A172 (cell line): ENCODE data around the gene PLG. TPM values are rescaled to one million over a fixed set of nuclear protein-coding genes. Genes with fewer than 3 reads are reported as not detected.
A peak's percentile ranks its signal among the peaks of the same experiment; 100 is the strongest.
"Not testable (repeated sequence)": the region's sequence is repeated elsewhere in the genome, so short reads cannot be mapped to it uniquely, and the experiment has no call there.

Experiments used
- DNase-seq: peaks from one replicate; pipeline ENCODE4 v3.0.0-alpha.2; 2015; ENCODE audit warnings: low spot score
- total RNA-seq: library from RNA; depleted of rRNA; stranded (reverse); fragments of >200 nt; shearing (Covaris generic); gene quantifications from 2 replicates; pipeline ENCODE4 v1.2.3, GENCODE V29; 2014

PLG gene
- total RNA-seq, 1 experiment from 2014 or later = not detected

DNA sequence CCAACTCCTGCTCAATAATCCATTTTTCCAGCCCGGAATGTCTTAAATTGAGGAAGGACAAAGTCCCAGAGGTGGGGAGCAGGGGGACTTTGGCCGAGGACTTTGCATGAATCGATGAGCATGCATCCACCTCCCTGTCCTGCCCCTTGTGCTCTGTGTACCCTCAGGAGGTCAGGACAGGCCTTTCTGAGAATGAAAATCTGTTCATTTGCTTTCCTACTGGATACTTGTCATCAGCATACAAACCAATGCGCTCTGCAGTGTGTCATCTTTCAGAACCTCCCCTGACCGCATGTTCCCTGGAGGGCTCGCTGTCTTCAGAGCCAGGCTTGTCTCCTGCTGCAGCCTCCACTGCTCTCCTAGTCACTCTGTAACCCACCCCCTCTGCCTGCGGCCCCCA, 2.6 kb downstream of the PLG start:
- DNase-seq = not testable (repeated sequence)

DNA sequence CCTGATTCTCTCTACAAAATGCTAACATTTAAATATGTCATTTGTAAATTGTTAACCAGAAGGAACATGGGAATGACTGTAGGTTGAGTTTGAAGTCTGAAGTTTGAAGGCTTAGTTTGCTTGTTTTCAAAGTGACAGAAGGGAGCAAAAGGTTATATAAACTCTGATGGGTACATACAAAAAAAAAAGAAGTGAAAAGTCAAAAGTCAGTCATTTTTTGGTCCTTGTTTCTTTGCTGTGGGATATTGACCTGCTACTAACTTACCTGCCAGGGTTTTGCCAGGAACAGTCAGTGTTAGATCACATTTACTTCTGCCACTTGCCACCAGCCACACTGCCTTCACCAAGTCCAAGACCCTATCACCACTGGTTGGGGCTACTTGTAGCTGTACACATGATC, 6.9 kb downstream of the PLG start:
- DNase-seq = not testable (repeated sequence)

DNA sequence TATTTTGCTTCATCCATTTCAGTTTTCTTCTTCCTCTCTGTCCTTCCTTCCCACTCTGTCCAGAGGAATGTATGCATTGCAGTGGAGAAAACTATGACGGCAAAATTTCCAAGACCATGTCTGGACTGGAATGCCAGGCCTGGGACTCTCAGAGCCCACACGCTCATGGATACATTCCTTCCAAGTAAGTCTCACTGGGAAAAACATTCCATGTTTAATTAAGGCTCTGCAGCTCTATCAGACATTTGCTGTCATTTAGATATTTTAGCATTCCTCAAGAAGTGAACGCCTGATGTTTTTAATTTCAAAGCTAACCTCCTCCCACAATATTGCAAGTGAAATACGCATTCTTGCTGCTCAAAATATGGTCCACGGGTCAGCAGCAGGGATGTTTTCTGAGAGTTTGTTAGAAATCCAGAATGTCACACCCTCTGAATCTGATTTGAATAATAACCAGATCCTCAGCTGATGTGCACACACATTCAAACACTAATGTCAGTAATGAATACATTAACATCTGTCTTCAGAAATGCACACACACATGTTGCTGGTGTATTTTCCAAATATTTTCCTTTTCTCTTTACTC, 12.8 kb downstream of the PLG start:
- DNase-seq = no peak

DNA sequence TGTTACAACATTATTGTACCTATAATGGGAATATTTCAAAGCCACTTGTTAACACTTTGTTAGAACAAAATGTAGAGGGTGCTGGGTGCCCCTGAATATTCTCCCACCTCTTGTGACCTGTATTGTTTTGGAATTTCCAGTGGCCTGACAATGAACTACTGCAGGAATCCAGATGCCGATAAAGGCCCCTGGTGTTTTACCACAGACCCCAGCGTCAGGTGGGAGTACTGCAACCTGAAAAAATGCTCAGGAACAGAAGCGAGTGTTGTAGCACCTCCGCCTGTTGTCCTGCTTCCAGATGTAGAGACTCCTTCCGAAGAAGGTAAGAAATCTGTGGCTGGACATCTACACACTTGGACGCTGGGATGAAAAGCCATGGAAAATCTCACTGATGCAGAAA, 28.9 kb downstream of the PLG start:
- no peak for DNase-seq

DNA sequence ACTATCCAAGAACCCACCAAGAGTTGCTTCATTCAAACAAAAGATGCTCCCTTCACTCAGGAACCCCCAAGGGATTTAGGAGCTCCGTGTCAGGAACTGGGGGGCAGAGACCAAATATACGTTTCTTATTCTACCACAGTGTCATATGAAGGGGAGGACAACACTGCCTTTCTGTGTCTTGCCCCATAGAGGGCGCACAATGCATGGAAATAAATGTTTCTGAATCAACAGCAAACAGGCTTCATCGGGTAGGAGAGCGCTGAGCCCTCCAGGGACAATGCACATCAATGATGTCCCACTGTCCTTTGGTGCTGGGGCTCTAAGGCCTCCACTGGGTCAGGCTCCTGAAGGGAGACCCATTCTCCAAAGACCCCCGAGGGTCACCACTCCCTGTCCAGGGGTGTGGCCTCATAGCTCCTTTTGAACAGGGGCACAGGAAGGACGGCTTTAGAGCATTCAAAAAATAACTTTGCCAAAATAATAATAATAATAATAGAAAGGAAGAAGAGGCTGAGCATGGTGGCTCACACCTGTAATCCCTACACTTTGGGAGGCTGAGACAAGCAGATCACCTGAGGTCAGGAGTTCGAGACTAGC, 31.1 kb downstream of the PLG start:
- DNase-seq = peak; percentile 40

DNA sequence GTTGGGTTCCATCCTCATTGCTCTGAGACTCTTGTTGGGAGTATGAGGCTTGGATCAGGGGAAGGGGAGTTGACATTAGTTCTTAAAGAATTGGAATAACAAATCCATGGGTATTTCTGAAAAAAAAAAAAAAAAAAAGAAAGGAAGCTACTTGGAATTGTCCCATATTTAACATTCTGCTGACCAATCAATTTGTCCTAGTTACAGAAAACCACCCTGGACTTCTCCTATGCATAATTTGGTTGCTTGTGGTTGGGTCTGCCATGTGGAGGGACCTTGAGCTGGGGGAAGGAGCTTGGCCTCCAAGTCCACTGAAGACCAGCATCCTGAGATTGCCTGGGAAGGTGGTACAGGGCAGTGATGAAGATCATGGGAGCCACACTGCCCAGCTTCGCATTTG, 32.6 kb downstream of the PLG start:
- no peak for DNase-seq

DNA sequence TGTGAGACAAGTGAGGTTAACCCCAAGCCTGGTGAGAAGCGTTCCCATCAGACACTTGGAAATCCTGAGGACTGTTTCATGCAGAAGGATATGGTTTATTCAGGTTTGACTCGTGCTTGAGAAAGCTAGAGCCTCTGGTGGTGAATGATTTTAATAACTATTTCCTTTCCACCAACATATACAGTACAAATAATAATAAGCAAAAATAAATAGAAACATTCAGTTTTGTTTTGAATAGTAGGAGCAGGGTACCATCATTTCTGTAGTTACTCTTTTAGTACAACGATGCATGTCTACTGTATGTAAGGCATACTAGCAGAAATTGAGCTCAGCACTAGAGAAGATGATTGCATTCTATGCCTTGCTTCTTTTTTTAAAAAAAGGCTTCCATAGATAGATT, 33.5 kb downstream of the PLG start:
- no peak for DNase-seq

DNA sequence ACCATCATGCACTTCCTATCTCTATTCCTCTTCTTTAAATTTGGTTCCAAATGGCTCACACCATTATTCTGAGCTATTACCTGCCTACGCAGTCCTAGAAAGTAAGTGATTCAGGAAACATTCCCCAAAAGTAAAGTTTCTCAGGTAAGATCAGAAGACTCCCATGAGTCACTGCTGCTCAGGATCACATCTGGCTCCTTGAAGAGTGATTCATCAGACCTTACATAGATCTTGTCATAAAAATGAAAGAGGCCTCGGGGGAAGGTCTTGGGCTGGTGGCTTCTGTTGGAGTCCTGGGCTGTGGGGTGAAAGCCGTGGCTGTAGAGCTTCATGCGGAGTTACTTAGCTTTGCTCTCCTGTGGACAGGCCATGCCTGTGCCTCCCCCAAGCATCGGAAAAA, 35.9 kb downstream of the PLG start:
- no peak for DNase-seq

DNA sequence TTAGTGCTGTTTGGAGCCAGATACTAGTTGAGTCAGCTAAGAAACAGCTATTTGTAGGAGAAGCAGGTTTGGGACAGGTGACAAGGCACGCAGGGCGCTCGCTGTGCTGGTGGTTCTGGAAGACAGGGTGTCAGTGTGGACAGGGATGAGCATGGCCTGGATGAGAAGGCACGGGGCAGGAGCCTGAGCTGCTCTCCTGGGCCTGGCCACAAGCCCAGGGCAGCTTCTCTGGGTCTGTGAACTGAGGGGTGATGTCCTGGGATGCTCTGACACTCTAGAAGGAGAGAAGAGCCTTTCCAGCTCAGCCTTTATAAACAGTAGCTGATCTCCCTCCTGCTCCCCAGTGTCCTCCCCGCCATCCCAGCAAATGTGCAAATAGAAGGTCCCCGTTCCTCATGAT, 37.9 kb downstream of the PLG start:
- no peak for DNase-seq

DNA sequence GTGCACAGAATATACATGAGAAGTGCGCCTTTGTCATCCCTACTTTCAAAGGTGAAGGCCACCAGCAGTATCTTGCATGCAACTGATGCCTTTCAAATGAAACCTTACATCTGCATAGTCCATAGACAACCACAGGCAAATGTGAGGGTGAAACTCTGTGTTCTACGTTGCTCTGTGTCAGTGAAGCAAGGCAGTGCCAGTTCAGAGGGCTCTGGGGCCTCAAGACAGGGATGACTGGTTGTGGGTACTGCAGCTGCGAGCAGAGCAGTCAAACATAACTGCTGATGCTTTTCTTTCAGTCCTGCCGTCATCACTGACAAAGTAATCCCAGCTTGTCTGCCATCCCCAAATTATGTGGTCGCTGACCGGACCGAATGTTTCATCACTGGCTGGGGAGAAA, 39.0 kb downstream of the PLG start:
- not testable (repeated sequence) for DNase-seq

DNA sequence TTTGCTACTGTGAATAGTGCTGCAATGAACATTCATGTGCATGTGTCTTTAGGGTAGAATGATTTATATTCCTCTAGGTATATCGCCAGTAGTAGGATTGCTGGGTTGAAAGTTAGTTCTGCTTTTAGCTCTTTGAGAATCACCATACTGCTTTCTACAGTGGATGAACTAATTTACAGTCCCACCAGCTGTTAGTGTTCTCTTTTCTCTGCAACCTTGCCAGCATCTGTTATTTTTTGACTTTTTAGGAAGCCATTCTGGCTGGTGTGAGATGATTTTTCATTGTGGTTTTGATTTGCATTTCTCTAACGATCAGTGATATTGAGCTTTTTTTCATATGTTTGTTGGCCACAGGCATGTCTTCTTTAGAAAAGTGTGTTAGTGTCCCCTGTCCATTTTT, 40.0 kb downstream of the PLG start:
- no peak for DNase-seq

DNA sequence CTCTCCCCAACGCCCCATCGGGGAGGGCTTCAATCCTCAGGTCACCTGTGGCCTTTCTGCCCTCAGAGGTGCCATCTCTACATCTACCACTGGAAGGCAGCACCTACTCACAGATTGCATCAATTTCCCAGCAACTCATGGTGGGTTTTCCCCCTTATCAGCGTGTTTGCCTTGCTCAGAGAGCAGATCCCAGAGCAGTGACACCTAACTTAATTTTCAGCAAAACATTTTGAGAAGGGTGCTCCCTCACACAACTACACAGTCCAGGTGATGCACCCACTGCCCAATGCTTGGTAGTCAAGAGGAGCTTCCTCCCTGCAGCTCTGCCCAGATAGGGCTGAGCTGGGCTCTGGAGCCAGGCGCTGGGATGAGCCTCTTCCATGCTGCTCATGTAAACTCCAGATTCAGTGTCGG, 48.2 kb downstream of the PLG start:
- DNase-seq = peak; percentile 18

DNA sequence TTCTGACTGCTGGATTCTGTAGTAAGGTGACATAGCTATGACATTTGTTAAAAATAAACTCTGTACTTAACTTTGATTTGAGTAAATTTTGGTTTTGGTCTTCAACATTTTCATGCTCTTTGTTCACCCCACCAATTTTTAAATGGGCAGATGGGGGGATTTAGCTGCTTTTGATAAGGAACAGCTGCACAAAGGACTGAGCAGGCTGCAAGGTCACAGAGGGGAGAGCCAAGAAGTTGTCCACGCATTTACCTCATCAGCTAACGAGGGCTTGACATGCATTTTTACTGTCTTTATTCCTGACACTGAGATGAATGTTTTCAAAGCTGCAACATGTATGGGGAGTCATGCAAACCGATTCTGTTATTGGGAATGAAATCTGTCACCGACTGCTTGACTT, 51.2 kb downstream of the PLG start:
- not testable (repeated sequence) for DNase-seq

DNA sequence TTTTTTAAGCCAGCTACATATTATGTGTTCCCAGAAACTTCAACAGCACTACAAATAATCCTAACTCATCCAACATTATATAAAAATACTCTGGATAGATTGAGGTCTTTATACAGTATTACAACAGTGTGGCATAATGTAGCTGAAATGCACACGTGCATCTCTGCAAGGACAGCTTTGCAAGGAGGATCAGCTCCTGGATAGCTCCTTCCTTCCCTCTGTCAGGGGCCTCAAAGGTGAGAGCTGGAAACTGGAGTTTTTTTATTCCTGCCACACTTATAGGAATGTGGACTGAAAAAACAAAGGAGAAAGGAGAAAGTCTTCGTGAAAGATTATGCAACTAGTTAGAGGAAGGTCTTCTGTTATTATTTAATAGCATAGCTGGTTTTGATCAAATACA, 53.1 kb downstream of the PLG start:
- no peak for DNase-seq

DNA sequence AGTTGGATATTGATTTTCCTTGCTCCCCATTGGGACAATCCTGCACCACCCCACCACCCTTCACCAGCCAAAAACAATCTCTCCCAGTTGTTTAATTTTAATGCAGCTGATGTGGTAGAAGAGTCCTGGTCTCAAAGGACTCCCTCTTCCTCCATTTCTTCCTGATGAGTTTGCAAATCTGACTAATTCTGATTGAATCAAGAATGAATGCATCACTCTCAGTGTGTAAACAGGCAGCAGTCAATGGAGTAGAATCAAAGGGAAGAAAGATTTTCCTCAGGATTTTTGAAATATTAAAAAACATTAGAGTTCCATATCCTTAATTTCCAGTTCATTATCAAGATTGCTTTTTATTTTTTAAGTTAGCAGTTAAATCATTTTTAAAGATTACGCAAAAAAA, 54.0 kb downstream of the PLG start:
- DNase-seq = no peak

DNA sequence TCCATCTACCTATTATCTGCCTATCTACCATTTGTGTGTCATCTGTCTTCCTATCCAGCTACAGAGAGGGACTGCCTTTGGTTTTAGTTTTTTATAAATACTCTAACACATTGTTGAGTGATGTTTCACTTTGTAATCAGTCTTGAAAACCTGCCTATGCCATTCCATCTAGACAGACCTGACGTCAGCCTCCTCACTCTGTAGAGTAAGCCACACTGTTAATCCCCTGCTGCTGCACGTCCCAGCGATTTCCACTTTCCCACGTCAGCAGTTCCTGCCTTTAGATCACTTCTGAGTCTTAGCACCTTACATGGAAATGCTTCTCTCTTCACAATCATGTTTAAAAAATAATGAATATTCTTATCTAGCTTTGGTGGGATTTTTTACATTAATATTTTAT, 54.8 kb downstream of the PLG start:
- peak; percentile 4 for DNase-seq

DNA sequence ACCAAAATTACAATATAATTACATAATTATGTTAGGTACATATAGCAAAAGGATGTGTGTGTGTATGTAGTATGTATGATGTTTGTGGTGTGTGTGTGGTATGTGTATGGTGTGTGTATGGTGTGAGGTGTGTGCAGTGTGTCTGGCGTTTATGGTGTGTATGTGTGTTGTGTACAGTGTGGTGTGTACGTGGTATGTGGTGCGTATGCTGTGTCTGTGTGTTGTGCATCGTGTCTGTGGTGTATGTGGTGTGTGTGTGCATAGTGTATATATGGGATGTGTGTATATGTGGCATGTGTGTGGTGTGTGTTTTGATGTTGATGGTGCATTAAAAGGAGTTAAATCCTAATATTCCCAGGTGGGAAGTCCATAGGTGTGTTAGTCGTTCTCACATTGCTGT, 62.8 kb downstream of the PLG start:
- no peak for DNase-seq

DNA sequence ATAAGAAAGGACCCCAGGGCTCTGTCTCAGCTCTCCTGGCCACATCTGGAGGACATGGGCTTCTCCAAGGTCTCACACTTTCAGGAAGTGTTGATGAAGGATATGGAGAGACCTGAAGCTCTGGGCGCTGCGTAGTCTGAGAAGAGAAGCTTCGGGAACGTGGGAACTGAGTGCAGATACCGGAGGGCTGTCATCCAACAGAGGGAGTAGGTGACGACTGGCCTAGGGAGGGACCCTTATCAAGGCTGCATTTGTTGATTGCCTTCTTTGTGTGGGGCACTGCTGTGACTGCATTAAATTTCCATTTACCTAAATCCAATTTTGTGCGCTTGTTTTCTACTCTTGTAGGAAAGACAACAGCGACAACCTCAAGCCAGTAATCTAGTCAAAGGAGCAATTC, 63.4 kb downstream of the PLG start:
- DNase-seq = no peak

DNA sequence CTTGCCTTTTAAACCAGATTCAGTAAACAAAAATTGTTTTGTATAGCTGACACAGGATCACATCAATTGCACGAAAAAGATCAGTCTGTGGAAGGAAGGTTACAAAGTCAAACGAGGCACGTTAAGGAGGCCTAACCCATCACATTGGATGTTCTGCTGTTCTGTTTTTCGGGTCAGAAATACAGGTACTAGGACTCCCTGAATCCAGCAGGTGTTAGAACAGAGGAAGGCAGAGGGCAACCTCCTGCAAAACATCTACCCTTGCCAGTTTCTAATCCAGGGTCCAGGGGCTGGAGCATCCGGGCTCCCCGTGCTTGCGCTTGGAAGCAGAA, 64.6 kb downstream of the PLG start:
- DNase-seq = no peak

DNA sequence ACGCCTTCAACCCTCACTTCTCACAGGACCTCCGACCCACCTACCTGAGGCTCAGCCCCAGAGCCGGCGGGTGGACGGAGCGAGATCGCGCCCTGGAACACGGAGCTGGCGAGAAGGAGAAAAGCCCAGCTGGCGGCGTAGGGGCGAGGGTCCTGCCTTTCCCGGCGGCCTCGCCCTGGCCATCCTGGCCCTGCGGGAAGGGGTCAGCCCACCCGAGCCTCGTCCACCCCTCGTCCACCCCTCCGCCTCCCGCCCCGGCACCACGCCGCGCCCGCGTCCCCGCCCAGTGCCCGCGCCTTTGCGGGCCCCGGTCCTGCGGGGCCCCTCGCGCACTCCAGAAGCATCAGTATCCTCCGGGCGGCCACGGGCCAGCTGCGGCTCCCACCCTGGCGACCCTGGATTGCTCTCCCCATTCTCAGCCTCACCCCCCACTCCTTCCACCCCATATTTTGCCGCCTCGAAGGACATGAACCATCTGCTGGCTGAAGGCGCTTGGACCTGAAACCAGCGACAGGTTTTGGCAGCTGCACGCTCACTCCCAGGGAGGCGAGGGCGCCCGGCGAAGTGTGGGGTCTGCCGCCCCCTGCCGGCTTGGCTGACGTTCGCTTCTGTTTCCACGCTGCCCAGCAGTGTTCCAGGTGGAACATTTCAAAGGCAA, 65.1 kb downstream of the PLG start:
- DNase-seq = no peak

DNA sequence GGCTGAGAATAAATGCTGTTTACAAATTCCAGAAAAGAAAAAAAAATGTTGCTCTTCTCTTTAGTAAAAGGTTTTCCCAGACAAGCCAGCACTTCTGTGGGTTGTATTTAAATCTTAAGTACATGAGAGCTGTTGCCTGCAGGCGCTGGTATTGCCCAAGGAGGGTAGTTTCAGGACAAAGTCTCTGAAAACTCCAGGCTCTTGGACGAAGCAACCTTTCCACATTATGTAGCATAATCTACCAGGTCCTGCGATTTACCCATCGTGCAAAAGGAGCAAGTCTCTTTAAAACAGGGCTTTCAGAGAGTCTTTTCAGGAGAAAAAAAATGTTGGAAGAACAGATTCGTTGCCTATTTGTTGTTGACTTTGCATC, 65.6 kb downstream of the PLG start:
- DNase-seq = no peak

DNA sequence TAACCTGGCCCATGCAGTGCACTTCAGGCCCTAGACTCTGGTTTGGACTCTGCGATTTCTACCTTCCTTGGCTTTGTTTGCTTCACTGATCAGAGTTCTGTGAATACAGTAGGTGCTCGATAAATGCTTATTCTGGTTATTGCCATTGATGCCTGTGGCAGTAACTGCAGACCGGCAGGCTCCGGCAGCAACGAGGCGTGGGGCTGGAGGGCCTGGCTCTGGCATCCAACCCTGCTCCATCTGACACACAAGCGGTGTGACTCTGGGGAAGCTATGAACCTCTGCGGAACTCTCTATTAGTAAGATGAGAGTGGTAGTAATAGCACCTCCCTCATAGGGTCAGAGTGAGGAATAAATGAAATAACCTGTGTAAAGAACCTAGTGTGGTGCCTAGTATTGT, 66.1 kb downstream of the PLG start:
- no peak for DNase-seq

DNA sequence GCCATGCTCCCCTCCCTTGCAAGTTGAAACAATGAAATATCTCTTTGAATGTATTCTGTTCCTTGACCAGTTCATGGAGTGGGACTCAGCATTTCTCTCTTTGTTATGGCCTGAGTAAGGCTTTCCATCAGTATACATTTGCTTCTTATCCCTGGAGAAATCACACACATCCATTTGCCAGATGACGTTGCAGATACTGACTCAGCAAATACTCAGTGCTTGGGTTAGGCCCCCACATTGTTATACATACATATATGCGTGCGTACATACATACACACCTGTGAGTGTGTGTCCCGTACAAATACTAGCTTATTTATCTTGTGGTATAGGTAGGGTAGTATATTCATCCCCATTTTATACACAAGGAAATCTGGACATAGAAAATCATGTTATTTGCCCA, 72.4 kb downstream of the PLG start:
- DNase-seq = no peak
